Lung (tissue), 12 donors: ENCODE data around the gene TRAPPC3L. TPM values are rescaled to one million over a fixed set of nuclear protein-coding genes. Genes with fewer than 3 reads are reported as not detected.

Source experiments
- ATAC-seq: fragments of 200-7000 bp; cut with Tn5 transposase; one replicate; pipeline ENCODE4 v1.9.1; 2020; ENCODE audit warnings: moderate number of reproducible peaks; ENCODE audit not compliant: insufficient read depth, low FRiP score
- DNase-seq, 3 donors: peaks; one replicate each; pipeline ENCODE4 v3.0.0-alpha.2; 2013 to 2017
- H3K27ac ChIP-seq, 2 donors: one replicate each; pipeline ENCODE4 v1.5.1; 2013; ENCODE audit warnings: mild to moderate bottlenecking in 2 of 2, moderate library complexity in 2 of 2, control low read depth in 1 of 2, inconsistent platforms in 1 of 2, low read depth in 1 of 2, low read length in 1 of 2
- H3K27me3 ChIP-seq, 3 donors: one replicate each; pipeline ENCODE4 v1.5.1; 2013; ENCODE audit warnings: low read length in 2 of 3; ENCODE audit not compliant: control insufficient read depth in 3 of 3, insufficient read depth in 3 of 3
- H3K36me3 ChIP-seq, 4 donors: one replicate each; pipeline ENCODE4 v1.5.1; 2013; ENCODE audit warnings: low read length in 4 of 4, mild to moderate bottlenecking in 1 of 4, moderate library complexity in 1 of 4; ENCODE audit not compliant: control insufficient read depth in 4 of 4, insufficient read depth in 4 of 4
- H3K4me1 ChIP-seq, 5 donors: one replicate each; pipeline ENCODE4 v1.5.1; 2013; ENCODE audit warnings: low read length in 5 of 5, mild to moderate bottlenecking in 2 of 5, moderate library complexity in 1 of 5; ENCODE audit not compliant: control insufficient read depth in 5 of 5, insufficient read depth in 5 of 5
- H3K4me3 ChIP-seq: one replicate; pipeline ENCODE4 v1.5.1; 2013; ENCODE audit warnings: mild to moderate bottlenecking, control low read depth, moderate library complexity
- H3K9ac ChIP-seq, 2 donors: one replicate each; pipeline ENCODE4 v1.5.1; 2013; ENCODE audit warnings: low read length in 2 of 2, control low read depth in 1 of 2; ENCODE audit not compliant: insufficient read depth in 1 of 2
- H3K9me3 ChIP-seq, 4 donors: one replicate each; pipeline ENCODE4 v1.5.1; 2013; ENCODE audit warnings: low read length in 3 of 4, mild to moderate bottlenecking in 1 of 4, moderate library complexity in 1 of 4; ENCODE audit not compliant: control insufficient read depth in 4 of 4, insufficient read depth in 3 of 4
- WGBS, 2 donors: extraction: QIAGEN DNeasy Blood & Tissue Kit; methylation state at CpG; one replicate each; pipeline ENCODE4 v1.1.7; 2013; 5-methylcytosine and 5-hydroxymethylcytosine counted together
- polyA plus RNA-seq, 2 donors: library from polyadenylated mRNA; stranded (reverse); fragments of 200-250 nt; gene quantifications; one replicate each; pipeline ENCODE4 v1.2.1, GENCODE V29; 2013
- total RNA-seq, 2 donors: library from RNA; depleted of rRNA in 1 of 2; stranded (reverse); fragments of >200 nt in 1 of 2; gene quantifications; one replicate each; pipeline ENCODE4 v1.2.1, GENCODE V29; 2014 to 2021
- TF ChIP-seq, protein P1 (sequence below): IDR thresholded peaks from 2 replicates; pipeline ENCODE4 v1.5.1; 2012; ENCODE audit warnings: mild to moderate bottlenecking; ENCODE audit errors: control extremely low read depth, extremely low read depth
- donor health status: control.
- donor health status: control.
- donor health status: Bipolar disorder and iron deficiency.
- donor health status: healthy.
- donor health status: DM: yes; HTN: yes; CAD: no.

The TRAPPC3L gene
- total and polyA plus RNA-seq, 4 donors, result 0.07 to 0.28 (median 0.25) TPM; not detected in 1

DNA sequence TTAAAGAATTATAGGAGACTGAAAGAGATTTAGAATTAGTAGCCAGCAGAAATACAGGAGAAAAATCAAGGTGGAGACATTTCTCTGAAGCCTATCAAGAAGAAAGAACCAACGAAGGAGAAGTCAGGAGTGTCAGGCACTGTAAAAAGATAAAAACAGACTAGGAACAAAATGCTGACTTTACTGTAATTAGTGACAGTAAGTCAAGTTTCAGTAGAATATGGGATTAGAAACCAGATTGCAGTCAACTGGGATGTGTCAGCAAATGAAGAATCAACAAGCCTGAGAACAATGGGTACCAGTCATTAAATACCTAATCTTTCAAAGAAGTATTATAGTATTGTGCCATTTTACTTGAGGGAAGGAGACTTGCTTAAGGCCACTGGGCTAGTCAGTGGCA, 62.7 kb downstream of the TRAPPC3L start:
- H3K4me3 ChIP-seq, result no peak overlapping the region

DNA sequence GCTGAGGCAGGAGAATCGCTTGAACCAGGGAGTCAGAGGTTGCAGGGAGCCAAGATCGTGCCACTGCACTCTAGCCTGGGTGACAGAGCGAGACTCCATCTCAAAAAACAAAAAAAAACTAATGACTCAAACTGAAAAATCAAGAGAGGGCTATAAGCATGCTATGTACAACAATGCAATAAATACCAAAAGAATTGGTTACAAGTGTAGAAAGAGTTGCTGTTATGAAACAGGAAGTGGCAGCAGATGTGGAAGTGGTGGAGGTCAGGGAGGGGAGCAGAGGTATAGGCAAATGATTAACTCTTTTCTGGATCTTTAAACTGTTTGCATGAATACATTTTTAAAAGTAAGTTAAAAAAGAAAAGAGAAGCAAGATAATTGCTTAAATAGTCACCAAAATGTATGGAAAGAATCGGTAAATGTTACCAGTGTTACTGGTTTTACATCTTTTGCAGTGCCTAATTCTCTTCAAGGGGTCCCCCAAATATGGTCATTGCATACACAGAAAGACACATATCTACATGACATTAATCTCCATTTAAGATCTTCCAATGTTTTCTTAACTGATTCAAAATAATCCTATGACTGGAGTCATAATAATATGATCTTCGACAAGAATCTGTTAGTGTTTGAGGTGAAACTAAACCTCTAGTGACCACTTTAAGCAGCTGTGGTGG, 69.3 kb downstream of the TRAPPC3L start:
- H3K27me3 ChIP-seq, result no peaks in the 10 kb centered on the region
- no peak overlapping the region for H3K9ac ChIP-seq
- H3K4me1 ChIP-seq, result peaks cover 0 to 15% (median 3%) of the 10 kb centered on the region in 5 donors
- TF ChIP-seq, protein P1, sequence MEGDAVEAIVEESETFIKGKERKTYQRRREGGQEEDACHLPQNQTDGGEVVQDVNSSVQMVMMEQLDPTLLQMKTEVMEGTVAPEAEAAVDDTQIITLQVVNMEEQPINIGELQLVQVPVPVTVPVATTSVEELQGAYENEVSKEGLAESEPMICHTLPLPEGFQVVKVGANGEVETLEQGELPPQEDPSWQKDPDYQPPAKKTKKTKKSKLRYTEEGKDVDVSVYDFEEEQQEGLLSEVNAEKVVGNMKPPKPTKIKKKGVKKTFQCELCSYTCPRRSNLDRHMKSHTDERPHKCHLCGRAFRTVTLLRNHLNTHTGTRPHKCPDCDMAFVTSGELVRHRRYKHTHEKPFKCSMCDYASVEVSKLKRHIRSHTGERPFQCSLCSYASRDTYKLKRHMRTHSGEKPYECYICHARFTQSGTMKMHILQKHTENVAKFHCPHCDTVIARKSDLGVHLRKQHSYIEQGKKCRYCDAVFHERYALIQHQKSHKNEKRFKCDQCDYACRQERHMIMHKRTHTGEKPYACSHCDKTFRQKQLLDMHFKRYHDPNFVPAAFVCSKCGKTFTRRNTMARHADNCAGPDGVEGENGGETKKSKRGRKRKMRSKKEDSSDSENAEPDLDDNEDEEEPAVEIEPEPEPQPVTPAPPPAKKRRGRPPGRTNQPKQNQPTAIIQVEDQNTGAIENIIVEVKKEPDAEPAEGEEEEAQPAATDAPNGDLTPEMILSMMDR, result no peak
- WGBS, 2 donors, result 33 to 57% methylated on average over 5 of the region's 5 CpGs
- no peaks in the 10 kb centered on the region for H3K9me3 ChIP-seq
- no peaks in the 10 kb centered on the region for H3K36me3 ChIP-seq
- no peak overlapping the region for H3K4me3 ChIP-seq
- peak in 2 of 3 donors; percentile 25 to 33 for DNase-seq
- H3K27ac ChIP-seq, result no peak overlapping the region
- ATAC-seq, result peak; percentile 41

More for the DNA sequence above, 62.7 kb downstream of the TRAPPC3L start:
- 79 to 93% methylated on average over 1 of the region's 1 CpG for WGBS, 2 donors
- H3K9me3 ChIP-seq, result no peaks in the 10 kb centered on the region
- H3K36me3 ChIP-seq, result no peaks in the 10 kb centered on the region
- H3K4me1 ChIP-seq, result peaks cover 0 to 3% (median 0%) of the 10 kb centered on the region in 5 donors
- no peaks in the 10 kb centered on the region for H3K27me3 ChIP-seq
- TF ChIP-seq, protein P1, result no peak
- no peak overlapping the region for H3K27ac ChIP-seq
- ATAC-seq (no peak), DNase-seq (no peak)
- H3K9ac ChIP-seq, result no peak overlapping the region

DNA sequence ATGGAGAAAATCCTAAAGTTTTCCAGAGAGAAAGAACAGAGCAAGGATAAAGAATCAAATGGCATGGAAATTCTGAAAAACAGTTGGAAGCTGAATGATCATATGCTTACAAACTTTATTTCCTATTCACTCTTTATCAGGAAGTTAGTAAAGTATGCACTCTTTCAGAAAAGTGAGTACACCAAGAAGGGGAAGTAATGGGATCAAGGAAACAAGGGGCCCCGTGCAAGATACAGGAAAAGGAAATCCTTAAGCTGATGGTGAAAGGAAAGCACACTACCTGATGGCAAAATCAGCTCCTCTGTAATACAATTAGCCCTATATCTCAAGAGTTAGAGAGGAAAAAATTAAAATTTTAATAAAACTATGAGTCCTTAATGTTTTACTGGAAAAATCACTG, 70.3 kb downstream of the TRAPPC3L start:
- no peak overlapping the region for H3K9ac ChIP-seq
- no peaks in the 10 kb centered on the region for H3K27me3 ChIP-seq
- no peak overlapping the region for H3K4me3 ChIP-seq
- H3K27ac ChIP-seq, result no peak overlapping the region
- ATAC-seq (no peak), DNase-seq (no peak)
- H3K9me3 ChIP-seq, result no peaks in the 10 kb centered on the region
- TF ChIP-seq, protein P1, result no peak
- H3K36me3 ChIP-seq, result no peaks in the 10 kb centered on the region
- 4 to 20% methylated on average over 1 of the region's 1 CpG for WGBS, 2 donors
- H3K4me1 ChIP-seq, result peaks cover 0 to 15% (median 5%) of the 10 kb centered on the region in 5 donors
